Fibroblast of lung (primary cell): ENCODE results near the gene PNPO.

Experiments
- EZH2 ChIP-seq: IDR thresholded peaks from 2 replicates; pipeline ENCODE4 v1.5.1; 2012; ENCODE audit warnings: low read length, control low read depth, mild to moderate bottlenecking; ENCODE audit errors: missing control alignments
- TF ChIP-seq, protein P1 (sequence below), 2 donors: IDR thresholded peaks in 1 of 2; conservative IDR thresholded peaks in 1 of 2; 1 replicate in 1 of 2; 2 replicates in 1 of 2; pipeline ENCODE4 v1.5.1; 2011 to 2012; ENCODE audit warnings: low read length in 2 of 2, control low read depth in 1 of 2, inconsistent platforms in 1 of 2, low read depth in 1 of 2, mild to moderate bottlenecking in 1 of 2

DNA sequence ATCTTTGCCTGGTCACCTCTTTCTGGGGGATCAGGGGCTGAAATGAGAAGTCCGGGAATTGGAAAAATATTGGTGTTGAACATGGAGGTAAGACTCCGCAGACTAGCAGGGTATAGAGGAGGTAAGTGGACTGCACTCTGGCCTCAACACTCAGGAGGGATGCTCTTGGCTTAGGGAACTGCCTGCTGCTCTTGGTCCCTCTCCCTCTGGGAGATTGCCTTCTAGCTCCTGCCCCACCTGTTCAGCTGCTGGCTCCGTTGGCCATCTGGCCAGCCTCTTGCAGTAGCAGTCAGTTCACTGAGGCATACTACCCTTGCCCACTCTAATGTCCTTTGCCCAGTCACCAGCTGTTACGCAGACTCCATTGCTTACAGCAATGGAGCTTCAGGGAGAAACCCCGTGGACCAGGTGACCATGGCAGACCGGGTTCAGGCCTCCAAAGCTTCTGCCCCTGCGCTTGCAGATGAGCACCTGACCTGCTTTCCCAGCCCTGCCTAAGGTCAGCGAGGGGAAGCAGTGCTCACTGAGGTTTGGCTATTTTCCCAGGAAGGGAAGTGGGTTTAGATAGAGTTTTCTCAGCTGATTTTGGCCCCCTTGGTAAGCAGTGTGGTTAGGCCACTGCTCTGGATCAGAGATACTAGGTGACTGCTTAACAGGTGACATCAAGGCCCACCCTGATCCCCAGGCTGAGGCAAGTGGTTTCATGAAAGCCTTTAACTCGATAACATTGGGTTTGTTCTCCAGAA is 41.4 kb downstream of the PNPO start:
- TF ChIP-seq EZH2: no peak
- TF ChIP-seq, protein P1, sequence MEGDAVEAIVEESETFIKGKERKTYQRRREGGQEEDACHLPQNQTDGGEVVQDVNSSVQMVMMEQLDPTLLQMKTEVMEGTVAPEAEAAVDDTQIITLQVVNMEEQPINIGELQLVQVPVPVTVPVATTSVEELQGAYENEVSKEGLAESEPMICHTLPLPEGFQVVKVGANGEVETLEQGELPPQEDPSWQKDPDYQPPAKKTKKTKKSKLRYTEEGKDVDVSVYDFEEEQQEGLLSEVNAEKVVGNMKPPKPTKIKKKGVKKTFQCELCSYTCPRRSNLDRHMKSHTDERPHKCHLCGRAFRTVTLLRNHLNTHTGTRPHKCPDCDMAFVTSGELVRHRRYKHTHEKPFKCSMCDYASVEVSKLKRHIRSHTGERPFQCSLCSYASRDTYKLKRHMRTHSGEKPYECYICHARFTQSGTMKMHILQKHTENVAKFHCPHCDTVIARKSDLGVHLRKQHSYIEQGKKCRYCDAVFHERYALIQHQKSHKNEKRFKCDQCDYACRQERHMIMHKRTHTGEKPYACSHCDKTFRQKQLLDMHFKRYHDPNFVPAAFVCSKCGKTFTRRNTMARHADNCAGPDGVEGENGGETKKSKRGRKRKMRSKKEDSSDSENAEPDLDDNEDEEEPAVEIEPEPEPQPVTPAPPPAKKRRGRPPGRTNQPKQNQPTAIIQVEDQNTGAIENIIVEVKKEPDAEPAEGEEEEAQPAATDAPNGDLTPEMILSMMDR (conservative IDR thresholded peaks at IDR 0.05 in 1 of 2, IDR thresholded peaks at IDR 0.05 in 1 of 2; ENCODE audit: low read depth in 1 of 2, low read length in 2 of 2): no peak
